Omental fat pad (tissue), 4 donors: ENCODE measurements around the gene ATP11A. TPM values are rescaled to one million over a fixed set of nuclear protein-coding genes. Genes with fewer than 3 reads are reported as not detected.

Experiments
- ATAC-seq: fragments of 150-250 bp; one replicate; pipeline ENCODE4 v1.9.1; 2016; ENCODE audit warnings: mild to moderate bottlenecking, moderate library complexity; ENCODE audit not compliant: low FRiP score
- DNase-seq: peaks from one replicate; pipeline ENCODE4 v3.0.0-alpha.2; 2019; ENCODE audit warnings: low spot score
- CTCF ChIP-seq, 3 donors: fragments of 450-650 bp; IDR thresholded peaks; one replicate each; pipeline ENCODE4 v1.5.1; 2016 to 2017; ENCODE audit warnings: antibody characterized with exemption in 3 of 3, mild to moderate bottlenecking in 3 of 3, moderate library complexity in 2 of 3
- total RNA-seq, 4 donors: library from RNA; depleted of rRNA; stranded (reverse); fragments of >200 nt; gene quantifications; one replicate each; pipeline ENCODE4 v1.1.0, GENCODE V29; 2016

Gene ATP11A
- total RNA-seq, 4 donors from 2014 or later = 32.8 to 61.4 (median 45.7) TPM

GRCh38 chr13:112686364-112686763, 3.5 kb upstream of the ATP11A start:
- DNase-seq = no peak

GRCh38 chr13:112686987-112687386, 2.9 kb upstream of the ATP11A start:
- ATAC-seq (no peak), DNase-seq (no peak)
- TF ChIP-seq CTCF (IDR thresholded peaks at IDR 0.05) = no peak

More at GRCh38 chr13:112686364-112686763, 3.5 kb upstream of the ATP11A start:
- no peak for TF ChIP-seq CTCF (IDR thresholded peaks at IDR 0.05)
- no peak for ATAC-seq

GRCh38 chr13:112687836-112688559, 1.8 kb upstream of the ATP11A start:
- TF ChIP-seq CTCF (IDR thresholded peaks at IDR 0.05) = no peak
- ATAC-seq (no peak), DNase-seq (no peak)

GRCh38 chr13:112688560-112689302, 1.1 kb upstream of the ATP11A start:
- no peak for TF ChIP-seq CTCF (IDR thresholded peaks at IDR 0.05)
- DNase-seq (no peak), ATAC-seq (no peak)

- DNase-seq = no peak
Measured at GRCh38 chr13:112690283-112690929, 568 bp downstream of the ATP11A start.

GRCh38 chr13:112692104-112692503, 2.3 kb downstream of the ATP11A start:
- DNase-seq (no peak), ATAC-seq (no peak)
- no peak for TF ChIP-seq CTCF (IDR thresholded peaks at IDR 0.05)

More at GRCh38 chr13:112690283-112690929, 568 bp downstream of the ATP11A start:
- TF ChIP-seq CTCF (IDR thresholded peaks at IDR 0.05) = no peak
- ATAC-seq = peak; percentile 15
